Measurements from ENCODE around the gene TNNI3K.
A peak's percentile ranks its signal among the peaks of the same experiment; 100 is the strongest.

Gene TNNI3K

GRCh38 chr1:74549932-74550331 is 314.7 kb downstream of the TNNI3K start:
- no peak overlapping the region for H3K4me3 ChIP-seq (ENCODE audit: low read depth, low read length)
- no peaks in the 10 kb centered on the region for H3K27me3 ChIP-seq (ENCODE audit: insufficient read depth, low read depth, severe bottlenecking)
- no peak for TF ChIP-seq CTCF (IDR thresholded peaks at IDR 0.05; ENCODE audit: low read depth, low read length)
- H3K9me3 ChIP-seq (ENCODE audit: severe bottlenecking), result no peaks in the 10 kb centered on the region
- no peaks in the 10 kb centered on the region for H3K36me3 ChIP-seq
- H3K27ac ChIP-seq, result no peak overlapping the region
- DNase-seq, result no peak

- H3K4me3 ChIP-seq (ENCODE audit: low read depth, low read length), result peak overlapping the region; percentile 27
- peak; percentile 61 for DNase-seq
- no peaks in the 10 kb centered on the region for H3K36me3 ChIP-seq
- no peaks in the 10 kb centered on the region for H3K9me3 ChIP-seq (ENCODE audit: severe bottlenecking)
- TF ChIP-seq CTCF (IDR thresholded peaks at IDR 0.05; ENCODE audit: low read depth, low read length), result no peak
- no peaks in the 10 kb centered on the region for H3K27me3 ChIP-seq (ENCODE audit: insufficient read depth, low read depth, severe bottlenecking)
- H3K27ac ChIP-seq, result peak overlapping the region; percentile 46
Observed at GRCh38 chr1:74570797-74571492, 335.8 kb downstream of the TNNI3K start.

- no peak overlapping the region for H3K27ac ChIP-seq
- H3K36me3 ChIP-seq, result no peaks in the 10 kb centered on the region
- DNase-seq, result no peak
- H3K4me3 ChIP-seq (ENCODE audit: low read depth, low read length), result peak overlapping the region; percentile 27; the same call in 1 of the 2 replicates
- no peaks in the 10 kb centered on the region for H3K27me3 ChIP-seq (ENCODE audit: insufficient read depth, low read depth, severe bottlenecking)
- TF ChIP-seq CTCF (IDR thresholded peaks at IDR 0.05; ENCODE audit: low read depth, low read length), result no peak
- no peaks in the 10 kb centered on the region for H3K9me3 ChIP-seq (ENCODE audit: severe bottlenecking)
Observed at GRCh38 chr1:74571493-74571800, 336.3 kb downstream of the TNNI3K start.

- Histone ChIP-seq H3K9me3 (ENCODE audit: severe bottlenecking) (no peaks in the 10 kb centered on the region), H3K27me3 (ENCODE audit: insufficient read depth, low read depth, severe bottlenecking) (no peaks in the 10 kb centered on the region), H3K36me3 (no peaks in the 10 kb centered on the region), H3K4me3 (ENCODE audit: low read depth, low read length) (no peak overlapping the region), H3K27ac (no peak overlapping the region)
- TF ChIP-seq CTCF (IDR thresholded peaks at IDR 0.05; ENCODE audit: low read depth, low read length), result no peak
- no peak for DNase-seq
Observed at GRCh38 chr1:74571891-74572290, 336.7 kb downstream of the TNNI3K start.

GRCh38 chr1:74578101-74578500 is 342.9 kb downstream of the TNNI3K start:
- no peaks in the 10 kb centered on the region for H3K9me3 ChIP-seq (ENCODE audit: severe bottlenecking)
- no peak overlapping the region for H3K27ac ChIP-seq
- no peak for TF ChIP-seq CTCF (IDR thresholded peaks at IDR 0.05; ENCODE audit: low read depth, low read length)
- no peak for DNase-seq
- no peaks in the 10 kb centered on the region for H3K27me3 ChIP-seq (ENCODE audit: insufficient read depth, low read depth, severe bottlenecking)
- no peaks in the 10 kb centered on the region for H3K36me3 ChIP-seq
- no peak overlapping the region for H3K4me3 ChIP-seq (ENCODE audit: low read depth, low read length)

- Histone ChIP-seq H3K27ac (no peak overlapping the region), H3K27me3 (ENCODE audit: insufficient read depth, low read depth, severe bottlenecking) (no peaks in the 10 kb centered on the region), H3K36me3 (no peaks in the 10 kb centered on the region), H3K9me3 (ENCODE audit: severe bottlenecking) (no peaks in the 10 kb centered on the region), H3K4me3 (ENCODE audit: low read depth, low read length) (no peak overlapping the region)
- TF ChIP-seq CTCF (IDR thresholded peaks at IDR 0.05; ENCODE audit: low read depth, low read length), result no peak
- no peak for DNase-seq
Observed at GRCh38 chr1:74579425-74579824, 344.2 kb downstream of the TNNI3K start.

All from WERI-Rb-1 (cell line).